Kidney (tissue), 14 donors: ENCODE measurements around the gene SCCPDH. TPM values are rescaled to one million over a fixed set of nuclear protein-coding genes. Genes with fewer than 3 reads are reported as not detected.
"Not testable (repeated sequence)": the region's sequence is repeated elsewhere in the genome, so short reads cannot be mapped to it uniquely, and the experiment has no call there.

Experiments used
- DNase-seq, 5 donors: peaks; one replicate each; pipeline ENCODE4 v3.0.0-alpha.2; 2013 to 2020
- FAIRE-seq: peaks from 2 replicates; lab custom pipeline; 2012; peaks lifted over from hg19 to GRCh38; lab: Jason Lieb, UNC
- H3K27ac ChIP-seq, 2 donors: one replicate each; pipeline ENCODE4 v1.7.0; 2013; ENCODE audit warnings: low read depth in 2 of 2, low read length in 2 of 2, inconsistent platforms in 1 of 2
- H3K27me3 ChIP-seq: one replicate; pipeline ENCODE4 v1.7.1; 2013; ENCODE audit warnings: low read length, inconsistent platforms; ENCODE audit not compliant: control insufficient read depth, insufficient read depth
- H3K36me3 ChIP-seq, 3 donors: one replicate each; pipeline versions ENCODE4 v1.7.0 to v1.7.1; 2013; ENCODE audit warnings: low read length in 3 of 3, control low read depth in 1 of 3, inconsistent platforms in 1 of 3; ENCODE audit not compliant: insufficient read depth in 3 of 3, control insufficient read depth in 2 of 3
- H3K4me1 ChIP-seq, 3 donors: one replicate each; pipeline versions ENCODE4 v1.7.0 to v1.7.1; 2013; ENCODE audit warnings: low read length in 3 of 3, inconsistent platforms in 1 of 3, low read depth in 1 of 3; ENCODE audit not compliant: control insufficient read depth in 2 of 3, insufficient read depth in 2 of 3
- H3K4me3 ChIP-seq, 3 donors: one replicate each; pipeline versions ENCODE4 v1.7.0 to v1.8.1; 2013; ENCODE audit warnings: low read length in 3 of 3, control low read depth in 1 of 3, inconsistent platforms in 1 of 3
- H3K9ac ChIP-seq, 3 donors: one replicate each; pipeline versions ENCODE4 v1.7.0 to v1.7.1; 2013; ENCODE audit warnings: low read length in 3 of 3, control low read depth in 1 of 3, inconsistent platforms in 1 of 3
- H3K9me3 ChIP-seq, 3 donors: one replicate each; pipeline versions ENCODE4 v1.7.0 to v1.7.1; 2013; ENCODE audit warnings: low read length in 3 of 3, control low read depth in 1 of 3, inconsistent platforms in 1 of 3; ENCODE audit not compliant: control insufficient read depth in 2 of 3, insufficient read depth in 1 of 3
- CTCF ChIP-seq: IDR thresholded peaks from 3 replicates; pipeline ENCODE4 v1.5.1; 2012; ENCODE audit warnings: mild to moderate bottlenecking, moderate library complexity, borderline replicate concordance; ENCODE audit not compliant: insufficient read depth; ENCODE audit errors: extremely low read depth
- intact Hi-C: fragments of 100-400 bp; cut with DNase I; formaldehyde crosslinking; loops from one replicate; pipeline ENCODE4 v1.11.1; 2022
- polyA plus RNA-seq: library from polyadenylated mRNA; stranded (reverse); fragments of 350-450 nt; fragmentation: Illumina TruSeq; extraction: RNeasy Lipid Tissue Mini Kit (QIAGEN cat#74804); gene quantifications from one replicate; pipeline ENCODE4 v1.2.3, GENCODE V29; 2014; ENCODE audit warnings: low read depth, low replicate concordance; ENCODE audit not compliant: insufficient read depth
- total RNA-seq: library from RNA; stranded (reverse); fragmentation: NEBNext Ultra II Directional; extraction: Animal tissue kit (Norgen Biotek cat#: 25700); gene quantifications from one replicate; pipeline ENCODE4 v1.2.1, GENCODE V29; 2021
- donor health status: control.
- donor health status: control.
- donor health status: control.
- donor health status: control.
- donor health status: control.
- donor health status: DM: yes; HTN: yes; CAD: no.
- donor health status: Normal renal cell carcinoma (clear cell type).

The SCCPDH gene
- total and polyA plus RNA-seq, 2 donors from 2014 or later: 37.2 to 48.6 TPM

DNA sequence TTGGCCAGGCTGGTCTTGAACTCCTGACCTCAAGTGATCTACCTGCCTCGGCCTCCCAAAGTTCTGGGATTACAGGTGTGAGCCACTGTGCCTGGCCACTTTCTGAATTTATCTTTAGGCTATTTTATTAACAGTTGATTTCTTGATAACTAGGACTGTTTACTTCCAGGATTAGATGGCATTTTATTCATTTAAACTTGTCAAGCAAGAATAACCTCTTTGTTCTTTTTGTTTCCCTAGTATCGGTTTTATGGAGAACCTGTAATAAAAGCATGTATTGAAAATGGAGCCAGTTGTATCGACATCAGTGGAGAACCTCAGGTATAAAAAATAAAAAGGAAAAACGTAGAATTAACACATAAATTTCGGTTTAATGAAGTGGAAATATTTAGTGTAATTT is 11.5 kb downstream of the SCCPDH start:
- Histone ChIP-seq H3K9me3 (no peaks in the 10 kb centered on the region), H3K4me3 (no peak overlapping the region), H3K27ac (no peak overlapping the region), H3K27me3 (no peaks in the 10 kb centered on the region), H3K9ac (no peak overlapping the region), H3K4me1 (no peaks in the 10 kb centered on the region), H3K36me3 (peaks cover 7 to 24% (median 10%) of the 10 kb centered on the region in 3 donors)
- intact Hi-C loops: no loop called here
- DNase-seq (no peak), FAIRE-seq (no peak)
- TF ChIP-seq CTCF: no peak

- H3K27ac ChIP-seq: no peak overlapping the region
- H3K9ac ChIP-seq: no peak overlapping the region
- H3K27me3 ChIP-seq: no peaks in the 10 kb centered on the region
- H3K4me3 ChIP-seq: no peak overlapping the region
- TF ChIP-seq CTCF: no peak
- peaks cover 0 to 7% (median 5%) of the 10 kb centered on the region in 3 donors for H3K36me3 ChIP-seq
- FAIRE-seq (no peak), DNase-seq (no peak)
- intact Hi-C loops: no loop called here
- H3K4me1 ChIP-seq: no peaks in the 10 kb centered on the region
- no peaks in the 10 kb centered on the region for H3K9me3 ChIP-seq
Measured at GRCh38 chr1:246742396-246742795, 18.2 kb downstream of the SCCPDH start.

GRCh38 chr1:246746155-246746554 is 21.9 kb downstream of the SCCPDH start:
- H3K27me3 ChIP-seq, H3K4me1 ChIP-seq, FAIRE-seq, H3K27ac ChIP-seq, H3K36me3 ChIP-seq, H3K9me3 ChIP-seq, DNase-seq, H3K9ac ChIP-seq, intact Hi-C loops, H3K4me3 ChIP-seq: not testable (repeated sequence)

- no peaks in the 10 kb centered on the region for H3K27me3 ChIP-seq
- no peak overlapping the region for H3K27ac ChIP-seq
- DNase-seq: no peak
- H3K36me3 ChIP-seq: peaks cover 0 to 2% (median 0%) of the 10 kb centered on the region in 3 donors
- peaks cover 0 to 2% (median 0%) of the 10 kb centered on the region in 3 donors for H3K4me1 ChIP-seq
- TF ChIP-seq CTCF: no peak
- H3K9ac ChIP-seq: no peak overlapping the region
- no peak overlapping the region for H3K4me3 ChIP-seq
- FAIRE-seq: no peak
- H3K9me3 ChIP-seq: no peaks in the 10 kb centered on the region
- intact Hi-C loops: no loop called here
Measured at GRCh38 chr1:246748006-246748405, 23.8 kb downstream of the SCCPDH start.
